ENCODE results near the gene IQGAP1. TPM values are rescaled to one million over a fixed set of nuclear protein-coding genes. Genes with fewer than 3 reads are reported as not detected.
"Not testable (repeated sequence)": the region's sequence is repeated elsewhere in the genome, so short reads cannot be mapped to it uniquely, and the experiment has no call there.

Gene IQGAP1
- total RNA-seq = 41.0 TPM

GRCh38 chr15:90387534-90388461, at the start of gene IQGAP1:
Gene IQGAP1 (plus strand): TSS chr15:90388242. CDS start chr15:90388342, 100 bp downstream.
- DNase-seq = peak; percentile 94

DNA sequence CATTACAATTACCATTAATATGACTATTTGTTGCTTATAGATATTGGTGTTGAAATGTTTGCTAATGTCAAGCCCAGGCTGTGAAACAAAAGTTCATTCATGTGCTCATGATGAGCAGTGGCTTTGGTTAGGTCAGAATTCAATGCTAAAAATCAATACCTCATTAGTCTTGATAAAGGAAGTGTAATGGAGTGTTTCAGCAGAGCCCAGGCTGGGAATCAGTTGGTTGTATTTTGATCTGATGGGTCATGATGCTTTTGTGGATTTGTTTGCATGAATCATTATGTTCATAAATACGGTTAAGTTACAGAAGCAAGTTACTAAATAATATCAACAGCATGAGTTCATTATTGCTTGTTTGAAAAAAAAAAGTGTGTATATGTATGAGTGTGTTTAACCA, 49.5 kb upstream of the IQGAP1 start:
- no peak for DNase-seq

- no peak for DNase-seq
Observed at GRCh38 chr15:90340345-90340744, 47.7 kb upstream of the IQGAP1 start.

GRCh38 chr15:90343302-90343790, 44.7 kb upstream of the IQGAP1 start:
- no peak for DNase-seq

- no peak for DNase-seq
Observed at GRCh38 chr15:90344662-90345061, 43.4 kb upstream of the IQGAP1 start.

- no peak for DNase-seq
Observed at GRCh38 chr15:90345857-90346256, 42.2 kb upstream of the IQGAP1 start.

DNA sequence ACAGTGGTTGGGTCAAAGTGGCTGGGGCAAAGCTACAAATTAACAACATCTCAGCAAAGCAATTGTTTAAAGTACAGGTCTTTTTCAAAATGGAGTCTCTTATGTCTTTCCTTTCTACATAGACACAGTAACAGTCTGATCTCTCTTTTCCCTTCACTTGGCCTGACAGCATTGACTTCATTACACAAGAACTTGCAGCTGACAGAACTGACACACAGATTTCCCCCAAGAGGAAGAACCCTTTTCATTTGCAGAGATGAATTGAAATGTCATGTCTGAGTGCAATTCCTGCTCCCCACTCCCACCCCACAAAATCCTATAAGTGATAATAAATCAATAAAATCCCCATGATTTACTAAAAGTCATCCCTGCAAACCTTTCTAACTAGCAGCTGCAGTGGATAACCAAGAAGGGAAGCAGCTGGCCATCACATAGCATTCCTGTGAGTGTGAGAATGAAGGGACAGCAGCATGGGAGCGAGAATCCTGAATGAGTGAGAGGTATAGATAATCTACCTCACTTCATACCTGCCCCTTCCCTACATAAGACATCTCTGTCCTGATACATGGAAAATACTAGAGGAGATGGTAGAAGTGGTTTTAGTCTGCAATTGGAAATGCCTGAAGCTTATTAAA, 40.5 kb upstream of the IQGAP1 start:
- DNase-seq = not testable (repeated sequence)

DNA sequence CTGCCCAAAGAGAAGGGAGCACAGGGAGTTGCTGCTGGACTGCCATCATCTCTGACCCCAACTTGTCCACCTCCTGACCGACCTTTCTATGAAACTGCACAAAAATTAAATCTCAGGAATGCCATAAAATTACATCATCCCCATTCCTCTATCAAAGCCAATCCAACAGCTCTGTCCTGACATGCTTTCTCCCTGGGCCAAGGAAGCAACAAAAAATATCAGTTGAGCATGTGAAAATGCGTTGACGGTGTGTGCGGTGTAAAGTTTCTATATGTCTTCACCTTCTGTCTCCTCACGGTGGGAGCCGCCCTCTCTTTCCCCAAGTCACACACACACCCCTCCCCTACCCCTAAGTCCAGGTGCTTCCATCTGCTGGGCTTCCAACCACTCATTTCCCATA, 39.6 kb upstream of the IQGAP1 start:
- no peak for DNase-seq

- no peak for DNase-seq
Observed at GRCh38 chr15:90349072-90349471, 39.0 kb upstream of the IQGAP1 start.

GRCh38 chr15:90349821-90350220, 38.2 kb upstream of the IQGAP1 start:
- DNase-seq = no peak

DNA sequence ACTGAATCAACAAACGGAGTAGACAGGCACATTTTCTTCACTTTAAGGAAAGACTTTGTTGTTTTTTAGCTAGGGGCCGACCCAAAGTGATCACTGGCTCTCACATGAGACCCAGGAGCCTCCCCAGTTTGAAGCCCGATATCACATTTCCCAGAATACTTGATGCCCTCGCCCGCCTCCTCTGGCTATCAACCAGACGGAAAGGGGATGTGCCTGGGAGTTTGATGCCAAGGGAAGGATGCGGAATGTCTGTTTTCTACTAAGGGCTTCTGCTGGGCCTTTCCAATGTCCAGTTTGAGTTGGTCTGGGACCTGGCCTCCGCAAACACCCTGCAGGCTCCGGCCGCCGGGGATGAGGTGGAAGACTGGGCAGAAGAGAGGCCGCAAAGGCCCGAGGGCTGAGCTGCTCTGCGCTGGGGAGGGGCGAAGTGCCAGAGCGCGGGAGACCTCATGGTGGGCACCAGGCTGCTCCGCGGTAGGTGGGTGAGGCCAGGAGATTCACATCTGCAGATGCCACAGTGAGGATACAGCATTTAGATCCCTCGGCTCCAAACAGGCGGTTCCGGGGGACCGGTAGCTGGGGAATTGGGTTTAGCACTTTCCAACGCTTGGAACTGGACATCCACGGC, 36.4 kb upstream of the IQGAP1 start:
- DNase-seq = no peak

GRCh38 chr15:90352107-90352893, 35.7 kb upstream of the IQGAP1 start, which contains the start of gene ZNF774:
Gene ZNF774 (plus strand): TSS chr15:90352284. CDS start chr15:90354661, 2,377 bp downstream.
- peak; percentile 89 for DNase-seq

- DNase-seq = no peak
Observed at GRCh38 chr15:90354986-90355385, 33.1 kb upstream of the IQGAP1 start.

GRCh38 chr15:90358124-90359033, 29.7 kb upstream of the IQGAP1 start:
- DNase-seq = no peak

GRCh38 chr15:90360746-90361145, 27.3 kb upstream of the IQGAP1 start:
- no peak for DNase-seq

GRCh38 chr15:90362936-90363212, 25.2 kb upstream of the IQGAP1 start:
- DNase-seq = no peak

DNA sequence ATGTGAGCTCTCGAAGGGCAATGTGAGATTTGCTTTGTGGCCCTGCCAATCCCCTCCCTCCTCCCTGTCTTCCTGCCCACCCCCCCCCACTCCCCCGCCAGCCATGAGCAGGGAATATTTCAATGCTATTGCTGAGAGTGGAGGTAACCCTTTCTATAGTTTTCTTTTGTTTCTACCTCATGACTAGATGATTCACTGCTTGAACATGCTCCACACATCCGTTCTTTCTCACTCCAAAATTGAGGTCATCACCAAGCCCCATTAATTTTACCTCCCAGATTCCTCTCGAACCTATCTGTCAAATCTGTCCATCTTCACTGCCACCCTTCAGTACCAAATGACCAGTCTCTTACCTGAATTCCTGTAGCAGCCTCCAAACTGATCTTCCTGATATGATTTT, 23.8 kb upstream of the IQGAP1 start:
- DNase-seq = no peak

GRCh38 chr15:90365414-90366055, 22.5 kb upstream of the IQGAP1 start:
- no peak for DNase-seq

- DNase-seq = no peak
Observed at GRCh38 chr15:90367576-90367975, 20.5 kb upstream of the IQGAP1 start.

- no peak for DNase-seq
Observed at GRCh38 chr15:90375071-90375470, 13.0 kb upstream of the IQGAP1 start.

DNA sequence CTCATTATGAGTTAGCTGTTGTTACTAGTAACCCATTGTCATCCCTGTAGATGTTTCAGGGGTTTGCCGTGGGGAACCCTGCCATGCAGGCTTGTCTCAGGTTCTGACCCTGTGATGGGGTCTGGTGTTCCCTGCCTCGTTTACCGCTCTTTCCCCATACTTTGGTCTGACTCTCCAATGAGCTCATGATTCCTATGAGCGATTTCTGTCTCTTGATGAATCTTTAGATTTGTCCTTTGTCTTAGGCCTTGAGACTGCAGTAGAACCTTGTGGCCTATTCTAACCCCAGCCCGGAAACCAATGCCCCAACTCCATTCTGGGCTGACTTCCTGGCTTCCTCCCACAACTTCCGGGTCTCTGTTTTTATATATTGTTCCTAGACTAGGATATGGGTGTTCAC, 11.3 kb upstream of the IQGAP1 start:
- no peak for DNase-seq
